A549 treated with Mapracorat at 1 μM for 4 hours (cell line): Measurements from ENCODE around the gene PCDHGB1. TPM values are rescaled to one million over a fixed set of nuclear protein-coding genes. Genes with fewer than 3 reads are reported as not detected.

Experiments used
- total RNA-seq: library from RNA; stranded (reverse); fragments of 200-300 nt; extraction: Qiagen RNA extraction; gene quantifications from 5 replicates; pipeline ENCODE4 v1.2.3, GENCODE V29; 2022

The PCDHGB1 gene
- 1.3 to 2.0 TPM (median 1.9 TPM) in 5 replicates for total RNA-seq

GRCh38 chr5:141349917-141350619 lies at the start of gene PCDHGB1:
Gene PCDHGB1 (plus strand): TSS chr5:141350099. CDS start chr5:141350261, 162 bp downstream.

GRCh38 chr5:141303756-141304155 lies 46.1 kb upstream of the PCDHGB1 start, which contains the start of gene SLC25A2:
Gene SLC25A2 (minus strand): TSS chr5:141304049. CDS start chr5:141303865, 184 bp downstream.

GRCh38 chr5:141320225-141321169 lies 29.4 kb upstream of the PCDHGB1 start, which contains the start of gene TAF7:
Gene TAF7 (minus strand): TSS chr5:141320784. CDS start chr5:141320044, 740 bp downstream.

GRCh38 chr5:141330299-141331080 lies 19.4 kb upstream of the PCDHGB1 start, which contains the start of gene PCDHGA1:
Gene PCDHGA1 (plus strand): TSS chr5:141330514.

GRCh38 chr5:141338538-141339306 lies 11.2 kb upstream of the PCDHGB1 start, which contains the start of gene PCDHGA2:
Gene PCDHGA2 (plus strand): TSS chr5:141338760.

GRCh38 chr5:141343242-141343952 lies 6.5 kb upstream of the PCDHGB1 start, which contains the start of gene PCDHGA3:
Gene PCDHGA3 (plus strand): TSS chr5:141343829. CDS start chr5:141344034, 205 bp downstream.

GRCh38 chr5:141354900-141355469 lies 5.1 kb downstream of the PCDHGB1 start, which contains the start of gene PCDHGA4:
Gene PCDHGA4 (plus strand): TSS chr5:141355021. CDS start chr5:141355108, 87 bp downstream.

GRCh38 chr5:141359790-141360426 lies 10.0 kb downstream of the PCDHGB1 start, which contains the start of gene PCDHGB2:
Gene PCDHGB2 (plus strand): TSS chr5:141359994. CDS start chr5:141360136, 142 bp downstream.

GRCh38 chr5:141363952-141364660 lies 14.2 kb downstream of the PCDHGB1 start, which contains the start of gene PCDHGA5:
Gene PCDHGA5 (plus strand): TSS chr5:141364162. CDS start chr5:141364331, 169 bp downstream.

GRCh38 chr5:141369994-141370848 lies 20.3 kb downstream of the PCDHGB1 start, which contains the start of gene PCDHGB3:
Gene PCDHGB3 (plus strand): TSS chr5:141370242. CDS start chr5:141370395, 153 bp downstream.

GRCh38 chr5:141373673-141374317 lies 23.9 kb downstream of the PCDHGB1 start, which contains the start of gene PCDHGA6:
Gene PCDHGA6 (plus strand): TSS chr5:141373891. CDS start chr5:141374084, 193 bp downstream.

GRCh38 chr5:141382469-141383294 lies 32.8 kb downstream of the PCDHGB1 start, which contains the start of gene PCDHGA7:
Gene PCDHGA7 (plus strand): TSS chr5:141382742. CDS start chr5:141382900, 158 bp downstream.

GRCh38 chr5:141387557-141388311 lies 37.8 kb downstream of the PCDHGB1 start, which contains the start of gene PCDHGB4:
Gene PCDHGB4 (plus strand): TSS chr5:141387698. CDS start chr5:141387885, 187 bp downstream.

GRCh38 chr5:141392429-141393198 lies 42.7 kb downstream of the PCDHGB1 start, which contains the start of gene PCDHGA8:
Gene PCDHGA8 (plus strand): TSS chr5:141392633. CDS start chr5:141392814, 181 bp downstream.

